Progenitor cell of endocrine pancreas (in vitro differentiated cells): ENCODE measurements around the gene IPPK. TPM values are rescaled to one million over a fixed set of nuclear protein-coding genes. Genes with fewer than 3 reads are reported as not detected.
A peak's percentile ranks its signal among the peaks of the same experiment; 100 is the strongest.

Experiments used
- DNase-seq: peaks from one replicate; pipeline ENCODE4 v3.0.0; 2021; ENCODE audit warnings: low spot score; ENCODE audit not compliant: unreplicated experiment
- H3K27ac Mint-ChIP-seq: 2 replicates; pipeline ENCODE4 v1.8.0; 2021; ENCODE audit warnings: mild to moderate bottlenecking, moderate library complexity, mixed read lengths
- H3K27me3 Mint-ChIP-seq: 2 replicates; pipeline ENCODE4 v1.8.0; 2021; ENCODE audit warnings: mixed read lengths
- H3K36me3 Mint-ChIP-seq: 2 replicates; pipeline ENCODE4 v1.8.0; 2022; ENCODE audit warnings: mixed read lengths; ENCODE audit not compliant: insufficient read depth
- H3K4me1 Mint-ChIP-seq: 2 replicates; pipeline ENCODE4 v1.8.0; 2021; ENCODE audit warnings: low read depth, mixed read lengths
- H3K4me3 Mint-ChIP-seq: 2 replicates; pipeline ENCODE4 v1.8.0; 2021; ENCODE audit warnings: low read depth, mild to moderate bottlenecking, moderate library complexity, mixed read lengths
- H3K9me3 Mint-ChIP-seq: 2 replicates; pipeline ENCODE4 v1.8.0; 2021; ENCODE audit warnings: low read depth, mixed read lengths
- CTCF ChIP-seq: fragments of 200-600 bp; sonication (generic); IDR thresholded peaks from one replicate; pipeline ENCODE4 v1.5.0; 2021; ENCODE audit warnings: antibody characterized with exemption, mild to moderate bottlenecking; ENCODE audit not compliant: unreplicated experiment
- total RNA-seq: library from RNA; stranded (reverse); gene quantifications from 2 replicates; pipeline ENCODE4 v1.2.1, GENCODE V29; 2021

IPPK gene
- total RNA-seq, 1 donor from 2014 or later, result 10.2 TPM

GRCh38 chr9:92642041-92642451, 27.9 kb downstream of the IPPK start:
- no peaks in the 10 kb centered on the region for H3K4me1 Mint-ChIP-seq
- peaks cover 22% of the 10 kb centered on the region for H3K36me3 Mint-ChIP-seq
- H3K27ac Mint-ChIP-seq, result no peak overlapping the region
- no peak for DNase-seq
- TF ChIP-seq CTCF, result no peak
- H3K4me3 Mint-ChIP-seq, result no peak overlapping the region
- no peaks in the 10 kb centered on the region for H3K27me3 Mint-ChIP-seq
- no peaks in the 10 kb centered on the region for H3K9me3 Mint-ChIP-seq

GRCh38 chr9:92641092-92641809, 28.7 kb downstream of the IPPK start:
- no peak for TF ChIP-seq CTCF
- H3K4me1 Mint-ChIP-seq, result no peaks in the 10 kb centered on the region
- peaks cover 17% of the 10 kb centered on the region for H3K36me3 Mint-ChIP-seq
- DNase-seq, result no peak
- no peaks in the 10 kb centered on the region for H3K9me3 Mint-ChIP-seq
- peak overlapping the region; percentile 34 for H3K27ac Mint-ChIP-seq
- no peak overlapping the region for H3K4me3 Mint-ChIP-seq
- no peaks in the 10 kb centered on the region for H3K27me3 Mint-ChIP-seq

- no peaks in the 10 kb centered on the region for H3K27me3 Mint-ChIP-seq
- H3K27ac Mint-ChIP-seq, result no peak overlapping the region
- no peak for DNase-seq
- no peaks in the 10 kb centered on the region for H3K9me3 Mint-ChIP-seq
- no peaks in the 10 kb centered on the region for H3K4me1 Mint-ChIP-seq
- H3K36me3 Mint-ChIP-seq, result peaks cover 14% of the 10 kb centered on the region
- no peak for TF ChIP-seq CTCF
- H3K4me3 Mint-ChIP-seq, result no peak overlapping the region
Measured at GRCh38 chr9:92640398-92641091, 29.4 kb downstream of the IPPK start.

GRCh38 chr9:92639791-92640271, 30.1 kb downstream of the IPPK start:
- H3K4me1 Mint-ChIP-seq, result no peaks in the 10 kb centered on the region
- no peaks in the 10 kb centered on the region for H3K27me3 Mint-ChIP-seq
- H3K4me3 Mint-ChIP-seq, result no peak overlapping the region
- no peaks in the 10 kb centered on the region for H3K9me3 Mint-ChIP-seq
- no peak for DNase-seq
- no peak for TF ChIP-seq CTCF
- no peak overlapping the region for H3K27ac Mint-ChIP-seq
- peaks cover 8% of the 10 kb centered on the region for H3K36me3 Mint-ChIP-seq

GRCh38 chr9:92639124-92639523, 30.8 kb downstream of the IPPK start:
- no peak for TF ChIP-seq CTCF
- H3K4me3 Mint-ChIP-seq, result no peak overlapping the region
- H3K9me3 Mint-ChIP-seq, result no peaks in the 10 kb centered on the region
- DNase-seq, result no peak
- no peak overlapping the region for H3K27ac Mint-ChIP-seq
- H3K36me3 Mint-ChIP-seq, result peaks cover 10% of the 10 kb centered on the region
- no peaks in the 10 kb centered on the region for H3K4me1 Mint-ChIP-seq
- H3K27me3 Mint-ChIP-seq, result no peaks in the 10 kb centered on the region
